Measurements from ENCODE around the gene ZNF735. TPM values are rescaled to one million over a fixed set of nuclear protein-coding genes. Genes with fewer than 3 reads are reported as not detected.

Gene ZNF735
- total and polyA plus RNA-seq, 2 of the 8 experiments (the other 6 are each of a cell fraction or from before 2014, with no cell fraction given) = not detected

GRCh38 chr7:64174328-64174727, 32.7 kb upstream of the ZNF735 start:
- WGBS, 2 experiments (ENCODE audit: extremely low coverage in 1 of 2, insufficient coverage in 1 of 2, insufficient read length in 1 of 2, insufficient replicate concordance in 2 of 2, low coverage in 1 of 2, low lambda C conversion rate in 2 of 2, missing lambda C conversion rate in 1 of 2) = 70% methylated on average over 5 of the region's 5 CpGs; no CpG with 5 or more reads in 1 of the 2 experiments
- Histone ChIP-seq H2BK15ac (ENCODE audit: low read length) (no peak overlapping the region), H3K4me1 (replicated peaks in 1 of 4; ENCODE audit: control insufficient read depth in 3 of 4, insufficient read depth in 4 of 4, low read length in 3 of 4) (no peaks in the 10 kb centered on the region), H3K14ac (ENCODE audit: insufficient read length) (no peak overlapping the region), H4K91ac (replicated peaks; ENCODE audit: insufficient read length, low read length) (no peak overlapping the region), H3K56ac (replicated peaks; ENCODE audit: insufficient read length, low read depth, low read length) (no peak overlapping the region), H3K23ac (ENCODE audit: insufficient read length) (no peak overlapping the region), H4K5ac (ENCODE audit: insufficient read length, low read depth, low read length) (no peak overlapping the region), H2BK20ac (ENCODE audit: low read length) (no peak overlapping the region), H3K36me3 (ENCODE audit: control insufficient read depth in 2 of 4, insufficient read depth in 4 of 4, low read length in 3 of 4) (no peaks in the 10 kb centered on the region), H3K9ac (replicated peaks in 1 of 4; ENCODE audit: extremely low read depth in 1 of 4, low read depth in 3 of 4, low read length in 3 of 4) (no peak overlapping the region), H3K4me3 (ENCODE audit: extremely low read depth in 1 of 4, insufficient read depth in 2 of 4, low read depth in 3 of 4, low read length in 4 of 4) (no peak overlapping the region), H3K4ac (replicated peaks; ENCODE audit: insufficient read length, low read depth, low read length) (no peak overlapping the region), H2AK5ac (ENCODE audit: low read depth, low read length) (no peak overlapping the region), H3K23me2 (ENCODE audit: low read depth, low read length) (no peaks in the 10 kb centered on the region), H4K20me1 (replicated peaks in 1 of 2; ENCODE audit: control insufficient read depth in 1 of 2, insufficient read depth in 2 of 2, low read length in 2 of 2) (no peaks in the 10 kb centered on the region), H3K4me2 (ENCODE audit: insufficient read depth in 1 of 2, low read depth in 2 of 2, low read length in 2 of 2) (no peak overlapping the region), H3K18ac (ENCODE audit: extremely low read depth, low read length) (no peak overlapping the region), H3K79me1 (ENCODE audit: low read depth, low read length) (no peaks in the 10 kb centered on the region), H3K79me2 (ENCODE audit: control insufficient read depth in 1 of 2, insufficient read depth in 2 of 2, low read length in 2 of 2) (no peaks in the 10 kb centered on the region), H3K27me3 (replicated peaks in 1 of 4; ENCODE audit: control insufficient read depth in 3 of 4, extremely low read depth in 1 of 4, insufficient read depth in 3 of 4, low read length in 3 of 4) (no peaks in the 10 kb centered on the region), H2AFZ (ENCODE audit: low read length) (no peak overlapping the region), H2BK120ac (replicated peaks; ENCODE audit: low read depth, low read length) (no peak overlapping the region), H4K8ac (ENCODE audit: extremely low read depth, insufficient read depth, low read length) (no peak overlapping the region), H3K27ac (ENCODE audit: low read depth, low read length) (no peak overlapping the region), H2BK5ac (ENCODE audit: low read depth, low read length) (no peak overlapping the region), H2BK12ac (ENCODE audit: low read depth, low read length) (no peak overlapping the region), H3K9me3 (ENCODE audit: insufficient read depth in 2 of 2, low read depth in 1 of 2, low read length in 1 of 2) (peaks cover 27 to 47% of the 10 kb centered on the region in 2 experiments; a peak in 3 of 4 replicates)
- POLR2A ChIA-PET (ENCODE audit: partially characterized antibody) = no interaction called here
- no peak for TF ChIP-seq CTBP2 (IDR thresholded peaks at IDR 0.05; ENCODE audit: borderline replicate concordance, insufficient read depth, insufficient read length, low read length)
- no peak for TF ChIP-seq CTCF (IDR thresholded peaks at IDR 0.05; ENCODE audit: control extremely low read depth in 1 of 3, insufficient read depth in 1 of 3, low read depth in 1 of 3, low read length in 3 of 3)
- TF ChIP-seq POU5F1 (IDR thresholded peaks at IDR 0.05; ENCODE audit: low read depth, low read length) = no peak
- no peak for TF ChIP-seq KDM5A (IDR thresholded peaks at IDR 0.05; ENCODE audit: low read length)
- TF ChIP-seq JUN (IDR thresholded peaks at IDR 0.05; ENCODE audit: low read depth, low read length) = no peak
- no peak for TF ChIP-seq CHD1 (IDR thresholded peaks at IDR 0.05; ENCODE audit: low read depth, low read length)
- no peak for TF ChIP-seq MAX (IDR thresholded peaks at IDR 0.05)
- no peak for TF ChIP-seq USF2 (IDR thresholded peaks at IDR 0.05; ENCODE audit: low read length)
- TF ChIP-seq RFX5 (IDR thresholded peaks at IDR 0.05; ENCODE audit: borderline replicate concordance, low read depth, low read length) = no peak
- TF ChIP-seq HDAC6 (IDR thresholded peaks at IDR 0.05; ENCODE audit: low read depth, low read length) = no peak
- no peak for TF ChIP-seq TEAD4 (IDR thresholded peaks at IDR 0.05; ENCODE audit: low read depth, low read length)
- CTCF ChIA-PET (ENCODE audit: partially characterized antibody) = no interaction called here
- FAIRE-seq = no peak
- DNase-seq (ENCODE audit: low read depth in 1 of 2, low spot score in 2 of 2) = no peak
